ENCODE measurements around the gene SSNA1.

The SSNA1 gene

GRCh38 chr9:137188490-137189296 is at the start of gene SSNA1, which contains the start of gene ANAPC2:
SSNA1 (plus strand) TSS chr9:137188676; CDS start chr9:137188727, 51 bp downstream.
ANAPC2 (minus strand) TSS chr9:137188560; CDS start chr9:137188532, 28 bp downstream.
- peak; percentile 93 for DNase-seq (ENCODE audit: low read depth)
- TF ChIP-seq, protein P1, sequence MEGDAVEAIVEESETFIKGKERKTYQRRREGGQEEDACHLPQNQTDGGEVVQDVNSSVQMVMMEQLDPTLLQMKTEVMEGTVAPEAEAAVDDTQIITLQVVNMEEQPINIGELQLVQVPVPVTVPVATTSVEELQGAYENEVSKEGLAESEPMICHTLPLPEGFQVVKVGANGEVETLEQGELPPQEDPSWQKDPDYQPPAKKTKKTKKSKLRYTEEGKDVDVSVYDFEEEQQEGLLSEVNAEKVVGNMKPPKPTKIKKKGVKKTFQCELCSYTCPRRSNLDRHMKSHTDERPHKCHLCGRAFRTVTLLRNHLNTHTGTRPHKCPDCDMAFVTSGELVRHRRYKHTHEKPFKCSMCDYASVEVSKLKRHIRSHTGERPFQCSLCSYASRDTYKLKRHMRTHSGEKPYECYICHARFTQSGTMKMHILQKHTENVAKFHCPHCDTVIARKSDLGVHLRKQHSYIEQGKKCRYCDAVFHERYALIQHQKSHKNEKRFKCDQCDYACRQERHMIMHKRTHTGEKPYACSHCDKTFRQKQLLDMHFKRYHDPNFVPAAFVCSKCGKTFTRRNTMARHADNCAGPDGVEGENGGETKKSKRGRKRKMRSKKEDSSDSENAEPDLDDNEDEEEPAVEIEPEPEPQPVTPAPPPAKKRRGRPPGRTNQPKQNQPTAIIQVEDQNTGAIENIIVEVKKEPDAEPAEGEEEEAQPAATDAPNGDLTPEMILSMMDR (conservative IDR thresholded peaks at IDR 0.05; ENCODE audit: control insufficient read depth, insufficient read depth, low read depth, low read length), result peak; percentile 23
- peak within 1 kb of the TSS; percentile 93 for H3K4me3 ChIP-seq (ENCODE audit: control insufficient read depth, low read depth, low read length)

DNA sequence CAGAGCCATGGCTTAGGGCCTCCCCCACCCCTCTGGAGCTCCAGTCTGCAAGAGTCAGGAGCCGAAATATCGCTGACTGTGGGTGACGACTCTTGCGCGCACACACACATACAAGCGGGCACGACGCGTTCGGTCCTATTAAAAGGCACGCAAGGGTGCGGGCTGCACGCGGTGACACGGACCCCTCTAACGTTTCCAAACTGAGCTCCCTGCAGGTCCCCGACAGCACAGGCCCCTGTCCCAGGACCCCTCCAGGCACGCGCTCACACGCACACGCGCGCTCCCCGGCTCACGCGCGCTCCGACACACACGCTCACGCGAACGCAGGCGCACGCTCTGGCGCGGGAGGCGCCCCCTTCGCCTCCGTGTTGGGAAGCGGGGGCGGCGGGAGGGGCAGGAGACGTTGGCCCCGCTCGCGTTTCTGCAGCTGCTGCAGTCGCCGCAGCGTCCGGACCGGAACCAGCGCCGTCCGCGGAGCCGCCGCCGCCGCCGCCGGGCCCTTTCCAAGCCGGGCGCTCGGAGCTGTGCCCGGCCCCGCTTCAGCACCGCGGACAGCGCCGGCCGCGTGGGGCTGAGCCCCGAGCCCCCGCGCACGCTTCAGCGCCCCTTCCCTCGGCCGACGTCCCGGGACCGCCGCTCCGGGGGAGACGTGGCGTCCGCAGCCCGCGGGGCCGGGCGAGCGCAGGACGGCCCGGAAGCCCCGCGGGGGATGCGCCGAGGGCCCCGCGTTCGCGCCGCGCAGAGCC is 49.6 kb upstream of the SSNA1 start, which contains the start of gene GRIN1:
Gene GRIN1 (plus strand): TSS at position 433 of the 746 bp plus-strand sequence. CDS start 333 bp downstream, outside the sequence.
- TF ChIP-seq, protein P1 (conservative IDR thresholded peaks at IDR 0.05; ENCODE audit: control insufficient read depth, insufficient read depth, low read depth, low read length), result no peak
- no peak for DNase-seq (ENCODE audit: low read depth)
- no peak within 1 kb of the TSS for H3K4me3 ChIP-seq (ENCODE audit: control insufficient read depth, low read depth, low read length)

- TF ChIP-seq, protein P1 (conservative IDR thresholded peaks at IDR 0.05; ENCODE audit: control insufficient read depth, insufficient read depth, low read depth, low read length), result no peak
- no peak for DNase-seq (ENCODE audit: low read depth)
- H3K4me3 ChIP-seq (ENCODE audit: control insufficient read depth, low read depth, low read length), result no peak overlapping the region
These were observed 48.9 kb upstream of the SSNA1 start for GRCh38 chr9:137139468-137140150.

GRCh38 chr9:137140151-137141012 is 48.1 kb upstream of the SSNA1 start:
- no peak for DNase-seq (ENCODE audit: low read depth)
- TF ChIP-seq, protein P1 (conservative IDR thresholded peaks at IDR 0.05; ENCODE audit: control insufficient read depth, insufficient read depth, low read depth, low read length), result no peak
- no peak overlapping the region for H3K4me3 ChIP-seq (ENCODE audit: control insufficient read depth, low read depth, low read length)

GRCh38 chr9:137141050-137141810 is 47.2 kb upstream of the SSNA1 start:
- H3K4me3 ChIP-seq (ENCODE audit: control insufficient read depth, low read depth, low read length), result no peak overlapping the region
- no peak for DNase-seq (ENCODE audit: low read depth)
- TF ChIP-seq, protein P1 (conservative IDR thresholded peaks at IDR 0.05; ENCODE audit: control insufficient read depth, insufficient read depth, low read depth, low read length), result no peak

Measured in fibroblast of mammary gland (primary cell).